Right lobe of liver (tissue), 6 donors: ENCODE results near the gene GATM. TPM values are rescaled to one million over a fixed set of nuclear protein-coding genes. Genes with fewer than 3 reads are reported as not detected.

Source experiments
- ATAC-seq, 4 donors: fragments of 200-7000 bp; cut with Tn5 transposase; one replicate each; pipeline ENCODE4 v1.9.1; 2020; ENCODE audit warnings: mild to moderate bottlenecking in 4 of 4, moderate library complexity in 4 of 4
- DNase-seq, 3 donors: peaks; one replicate each; pipeline ENCODE4 v3.0.0-alpha.2; 2020
- H3K27ac ChIP-seq, 3 donors: fragments of 200-600 bp; one replicate each; pipeline ENCODE4 v1.8.0; 2022
- H3K27me3 ChIP-seq, 2 donors: fragments of 200-600 bp; one replicate each; pipeline ENCODE4 v1.8.0; 2022
- H3K36me3 ChIP-seq, 4 donors: fragments of 200-600 bp; sonication (generic) in 1 of 4; one replicate each; pipeline versions ENCODE4 v1.5.1 to v1.8.0; 2017 to 2022; ENCODE audit warnings: control low read depth in 1 of 4
- H3K4me1 ChIP-seq, 4 donors: fragments of 200-600 bp; sonication (generic) in 1 of 4; one replicate each; pipeline versions ENCODE4 v1.5.1 to v1.8.0; 2017 to 2022; ENCODE audit warnings: control low read depth in 1 of 4
- H3K4me3 ChIP-seq, 3 donors: fragments of 200-600 bp; one replicate each; pipeline ENCODE4 v1.8.0; 2022
- H3K9me3 ChIP-seq, 4 donors: fragments of 200-600 bp; sonication (generic) in 1 of 4; one replicate each; pipeline versions ENCODE4 v1.5.1 to v1.8.0; 2017 to 2022; ENCODE audit warnings: control low read depth in 1 of 4
- CTCF ChIP-seq, 4 donors: fragments of 200-600 bp in 3 of 4; fragments of 450-650 bp in 1 of 4; IDR thresholded peaks; one replicate each; pipeline versions ENCODE4 v1.5.1 to v1.8.0; 2016 to 2022; ENCODE audit warnings: antibody characterized with exemption in 4 of 4, mild to moderate bottlenecking in 2 of 4
- POLR2A ChIP-seq: fragments of 450-650 bp; IDR thresholded peaks from one replicate; pipeline ENCODE4 v1.6.1; 2017; ENCODE audit warnings: antibody characterized with exemption, mild to moderate bottlenecking
- WGBS: methylation state at CpG from one replicate; pipeline ENCODE4 v1.1.6; 2018; ENCODE audit warnings: low coverage, low lambda C conversion rate; ENCODE audit not compliant: insufficient coverage; ENCODE audit errors: missing lambda C conversion rate; 5-methylcytosine and 5-hydroxymethylcytosine counted together
- intact Hi-C, 2 donors: fragments of 100-400 bp; cut with DNase I; formaldehyde crosslinking; loops; one replicate each; pipeline versions ENCODE4 v1.11.2 to v1.14.1; 2022
- total RNA-seq, 6 experiments: library from RNA; depleted of rRNA in 2 of 6; stranded (reverse); fragments of >200 nt in 2 of 6; fragmentation: NEBNext Ultra II Directional in 3 of 6; extraction: Animal tissue kit (Norgen Biotek cat#: 25700) in 3 of 6; gene quantifications; one replicate each; pipeline versions ENCODE4 v1.1.0 to v1.2.4, GENCODE V29; 2016 to 2023
- donor health status: DM: no; HTN: yes; CAD: no.
- donor health status: DM: no; HTN: no; CAD: no.
- donor health status: DM: no; HTN: no; CAD: no.
- donor health status: DM: no; HTN: yes; CAD: no.
- donor health status: DM: no; HTN: yes; CAD: no.

The GATM gene
- total RNA-seq, 6 experiments from 2014 or later = 404 to 1,363 (median 579) TPM

- TF ChIP-seq CTCF (IDR thresholded peaks at IDR 0.05) (no peak), POLR2A (no peak)
- Histone ChIP-seq H3K4me1 (peaks cover 0 to 43% (median 14%) of the 10 kb centered on the region in 4 donors), H3K36me3 (no peaks in the 10 kb centered on the region), H3K27me3 (no peaks in the 10 kb centered on the region), H3K27ac (no peak overlapping the region), H3K9me3 (no peaks in the 10 kb centered on the region), H3K4me3 (no peak overlapping the region)
- DNase-seq = no peak
- intact Hi-C loops = loop anchor here in 1 of 2 donors (10.0 kb wide), 1 partner anchor 78 kb away; no protein-coding TSS in a partner anchor
- ATAC-seq = no peak
These were observed 14.2 kb upstream of the GATM start for GRCh38 chr15:45392584-45392855.

- 50% methylated on average over 7 of the region's 7 CpGs for WGBS
- H3K4me3 ChIP-seq = no peak overlapping the region
- DNase-seq = no peak
- no peaks in the 10 kb centered on the region for H3K9me3 ChIP-seq
- peaks cover 0 to 45% (median 15%) of the 10 kb centered on the region in 4 donors for H3K4me1 ChIP-seq
- peak in 1 of 4 donors; percentile 4 for ATAC-seq
- intact Hi-C loops = loop anchor here in 1 of 2 donors (10.0 kb wide), 1 partner anchor 77 kb away; no protein-coding TSS in a partner anchor
- H3K36me3 ChIP-seq = no peaks in the 10 kb centered on the region
- H3K27me3 ChIP-seq = no peaks in the 10 kb centered on the region
- no peak for TF ChIP-seq POLR2A
- no peak overlapping the region for H3K27ac ChIP-seq
These were observed 13.6 kb upstream of the GATM start for GRCh38 chr15:45391746-45392583.

GRCh38 chr15:45389351-45389750, 11.0 kb upstream of the GATM start:
- Histone ChIP-seq H3K27me3 (no peaks in the 10 kb centered on the region), H3K9me3 (no peaks in the 10 kb centered on the region), H3K36me3 (no peaks in the 10 kb centered on the region), H3K4me3 (no peak overlapping the region), H3K27ac (peak overlapping the region in 2 of 3 donors; percentile 33 to 82), H3K4me1 (peaks cover 0 to 55% (median 22%) of the 10 kb centered on the region in 4 donors)
- ATAC-seq (no peak), DNase-seq (no peak)
- intact Hi-C loops = no loop called here
- TF ChIP-seq POLR2A (no peak), CTCF (IDR thresholded peaks at IDR 0.05) (no peak)

GRCh38 chr15:45387380-45388007, 9.2 kb upstream of the GATM start:
- intact Hi-C loops = no loop called here
- peak overlapping the region; percentile 61 to 82 (median 79) for H3K27ac ChIP-seq
- no peaks in the 10 kb centered on the region for H3K27me3 ChIP-seq
- H3K9me3 ChIP-seq = no peaks in the 10 kb centered on the region
- no peak overlapping the region for H3K4me3 ChIP-seq
- TF ChIP-seq POLR2A = no peak
- H3K4me1 ChIP-seq = peaks cover 0 to 50% (median 22%) of the 10 kb centered on the region in 4 donors
- DNase-seq (peak in 1 of 3 donors; percentile 64), ATAC-seq (peak; percentile 80 to 89 (median 85))
- WGBS = 26% methylated on average over 1 of the region's 1 CpG
- H3K36me3 ChIP-seq = no peaks in the 10 kb centered on the region

- WGBS = 16% methylated on average over 1 of the region's 1 CpG
These were observed 8.6 kb upstream of the GATM start for GRCh38 chr15:45386974-45387373.

More at GRCh38 chr15:45386974-45387373, 8.6 kb upstream of the GATM start:
- ATAC-seq = peak in 1 of 4 donors; percentile 7
- no peaks in the 10 kb centered on the region for H3K27me3 ChIP-seq
- no peak overlapping the region for H3K4me3 ChIP-seq
- no peaks in the 10 kb centered on the region for H3K9me3 ChIP-seq
- no peaks in the 10 kb centered on the region for H3K36me3 ChIP-seq
- H3K27ac ChIP-seq = peak overlapping the region; percentile 33 to 79 (median 77)
- DNase-seq = no peak
- intact Hi-C loops = no loop called here
- TF ChIP-seq POLR2A (no peak), CTCF (IDR thresholded peaks at IDR 0.05) (no peak)
- H3K4me1 ChIP-seq = peaks cover 0 to 50% (median 22%) of the 10 kb centered on the region in 4 donors
